Skeletal muscle tissue (tissue), 4 donors: ENCODE data around the gene NKTR. TPM values are rescaled to one million over a fixed set of nuclear protein-coding genes. Genes with fewer than 3 reads are reported as not detected.
"Not testable (repeated sequence)": the region's sequence is repeated elsewhere in the genome, so short reads cannot be mapped to it uniquely, and the experiment has no call there.

Experiments
- H3K27ac ChIP-seq: one replicate; pipeline ENCODE4 v1.7.0; 2013; ENCODE audit warnings: mild to moderate bottlenecking, low read depth, low read length, inconsistent platforms
- H3K27me3 ChIP-seq, 3 donors: one replicate each; pipeline ENCODE4 v1.7.0; 2013; ENCODE audit warnings: low read length in 3 of 3; ENCODE audit not compliant: control insufficient read depth in 3 of 3, insufficient read depth in 3 of 3
- H3K36me3 ChIP-seq, 3 donors: one replicate each; pipeline ENCODE4 v1.7.0; 2013; ENCODE audit warnings: low read length in 3 of 3; ENCODE audit not compliant: control insufficient read depth in 3 of 3, insufficient read depth in 3 of 3
- H3K4me1 ChIP-seq, 3 donors: one replicate each; pipeline ENCODE4 v1.7.0; 2013; ENCODE audit warnings: low read length in 3 of 3, mild to moderate bottlenecking in 3 of 3; ENCODE audit not compliant: control insufficient read depth in 3 of 3, insufficient read depth in 3 of 3
- H3K4me3 ChIP-seq, 3 donors: one replicate each; pipeline ENCODE4 v1.7.0; 2013; ENCODE audit warnings: low read length in 3 of 3
- H3K9ac ChIP-seq, 3 donors: one replicate each; pipeline ENCODE4 v1.7.0; 2013; ENCODE audit warnings: low read length in 3 of 3, mild to moderate bottlenecking in 3 of 3, moderate library complexity in 2 of 3, low read depth in 1 of 3
- H3K9me3 ChIP-seq, 3 donors: one replicate each; pipeline ENCODE4 v1.7.0; 2013; ENCODE audit warnings: low read length in 3 of 3; ENCODE audit not compliant: control insufficient read depth in 3 of 3
- total RNA-seq: library from RNA; depleted of rRNA; stranded (reverse); fragments of >200 nt; gene quantifications from one replicate; pipeline ENCODE4 v1.2.3, GENCODE V29; 2014
- donor health status: Osteomylitis.

The NKTR gene
- total RNA-seq, 1 donor from 2014 or later = 119 TPM

DNA sequence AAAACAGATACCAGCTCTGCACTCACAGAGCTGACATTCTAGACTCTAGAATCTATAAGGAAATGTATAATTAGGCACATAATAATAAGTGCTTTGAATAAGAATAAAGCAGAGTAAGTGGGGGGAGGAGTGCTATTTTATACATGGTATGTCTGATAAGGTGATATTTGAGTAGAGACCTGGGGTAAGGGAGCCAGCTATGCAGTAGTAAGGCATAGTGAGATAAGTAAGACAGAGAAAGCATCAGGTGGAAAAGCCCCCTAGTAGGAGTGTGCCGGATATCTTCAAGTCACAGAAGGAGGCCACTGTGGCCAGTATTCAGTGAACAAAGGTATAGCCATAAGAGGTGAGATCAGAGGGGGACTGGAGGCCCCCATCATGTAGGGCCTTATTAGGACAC lies 6.9 kb upstream of the NKTR start:
- Histone ChIP-seq H3K4me1 (peaks cover 11 to 15% (median 14%) of the 10 kb centered on the region in 3 donors), H3K9me3 (no peaks in the 10 kb centered on the region), H3K27me3 (no peaks in the 10 kb centered on the region), H3K36me3 (peaks cover 0 to 9% (median 7%) of the 10 kb centered on the region in 3 donors), H3K9ac (no peak overlapping the region), H3K27ac (no peak overlapping the region), H3K4me3 (no peak overlapping the region)

DNA sequence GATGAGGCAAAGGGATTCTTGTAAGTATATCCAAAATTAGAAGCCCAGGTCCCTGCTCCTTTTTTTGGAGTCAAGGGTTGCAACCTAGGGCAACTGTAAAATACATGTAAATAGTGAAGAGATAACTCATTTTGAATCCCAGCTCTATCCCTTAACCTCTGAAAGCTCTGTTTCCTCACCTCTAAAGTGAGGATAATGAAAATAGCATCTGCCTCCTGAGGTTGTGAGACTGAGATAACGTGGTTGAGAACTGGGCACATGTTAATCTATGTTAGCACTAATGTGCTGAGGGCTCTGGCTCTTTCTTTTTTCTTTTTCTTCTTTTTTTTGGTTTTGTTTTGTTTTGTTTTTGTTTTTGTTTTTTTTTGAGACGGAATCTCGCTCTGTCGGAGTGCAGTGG lies 4.8 kb upstream of the NKTR start:
- Histone ChIP-seq H3K4me1 (peaks cover 9 to 13% (median 9%) of the 10 kb centered on the region in 3 donors), H3K9ac (no peak overlapping the region), H3K27ac (no peak overlapping the region), H3K9me3 (no peaks in the 10 kb centered on the region), H3K36me3 (peaks cover 0 to 9% (median 7%) of the 10 kb centered on the region in 3 donors), H3K4me3 (no peak overlapping the region), H3K27me3 (no peaks in the 10 kb centered on the region)

DNA sequence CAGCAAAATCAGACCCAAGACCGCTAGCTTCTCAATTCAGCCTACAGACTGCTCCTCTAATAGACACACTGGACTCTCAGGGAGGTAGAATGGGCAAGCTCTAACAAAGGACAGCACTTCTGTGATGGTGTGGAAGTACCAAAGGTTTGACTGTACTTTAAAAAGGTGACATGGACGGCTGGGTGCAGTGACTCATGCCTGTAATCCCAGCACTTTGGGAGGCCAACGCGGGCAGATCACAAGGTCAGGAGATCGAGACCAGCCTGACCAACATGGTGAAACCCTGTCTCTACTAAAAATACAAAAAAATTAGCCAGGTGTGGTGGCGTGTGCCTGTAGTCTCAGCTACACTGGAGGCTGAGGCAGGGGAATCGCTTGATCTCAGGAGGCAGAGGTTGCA lies 3.4 kb upstream of the NKTR start:
- not testable (repeated sequence) for H3K9ac ChIP-seq, H3K9me3 ChIP-seq, H3K27me3 ChIP-seq, H3K27ac ChIP-seq, H3K36me3 ChIP-seq, H3K4me3 ChIP-seq
- H3K4me1 ChIP-seq = peaks cover 7 to 16% (median 10%) of the 10 kb centered on the region in 3 donors

DNA sequence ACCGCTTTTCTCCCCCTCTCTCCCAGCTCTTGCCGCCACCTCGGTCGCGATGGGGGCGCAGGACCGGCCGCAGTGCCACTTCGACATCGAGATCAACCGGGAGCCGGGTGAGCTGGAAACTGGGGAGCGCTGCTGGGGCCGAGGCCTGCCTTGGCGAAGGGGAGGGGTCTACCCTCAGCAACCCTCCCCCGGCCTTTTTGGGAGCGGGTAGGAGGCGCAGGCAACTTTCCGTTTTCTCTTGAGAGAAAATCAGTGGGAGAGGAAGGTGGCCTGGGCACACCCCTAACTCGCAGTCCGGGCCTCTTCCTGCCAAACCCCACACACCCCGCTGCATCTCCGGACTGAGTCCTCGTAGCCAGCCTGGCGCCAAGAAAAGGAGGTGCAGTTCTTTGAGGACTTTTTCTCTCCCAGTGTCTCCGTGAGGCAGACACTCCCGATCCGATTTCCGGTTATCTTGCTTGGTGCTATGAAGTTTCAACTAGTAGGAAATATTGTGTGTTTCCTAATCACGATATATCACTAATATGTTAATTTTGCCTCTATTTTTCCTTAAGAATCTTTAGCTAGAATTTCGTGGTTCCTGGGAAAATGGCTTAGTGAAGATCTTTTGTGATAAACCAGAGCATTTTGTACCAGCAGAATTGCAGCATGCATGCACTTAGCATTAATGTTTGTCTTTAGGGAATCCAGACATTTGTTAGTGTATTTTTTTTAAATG lies 631 bp downstream of the NKTR start:
- Histone ChIP-seq H3K27ac (peak overlapping the region; percentile 86), H3K4me3 (peak overlapping the region; percentile 80 to 99 (median 81)), H3K9me3 (no peaks in the 10 kb centered on the region), H3K4me1 (peaks cover 13 to 27% (median 25%) of the 10 kb centered on the region in 3 donors), H3K36me3 (peaks cover 0 to 5% (median 0%) of the 10 kb centered on the region in 3 donors), H3K9ac (peak overlapping the region; percentile 84 to 99 (median 88)), H3K27me3 (no peaks in the 10 kb centered on the region)

DNA sequence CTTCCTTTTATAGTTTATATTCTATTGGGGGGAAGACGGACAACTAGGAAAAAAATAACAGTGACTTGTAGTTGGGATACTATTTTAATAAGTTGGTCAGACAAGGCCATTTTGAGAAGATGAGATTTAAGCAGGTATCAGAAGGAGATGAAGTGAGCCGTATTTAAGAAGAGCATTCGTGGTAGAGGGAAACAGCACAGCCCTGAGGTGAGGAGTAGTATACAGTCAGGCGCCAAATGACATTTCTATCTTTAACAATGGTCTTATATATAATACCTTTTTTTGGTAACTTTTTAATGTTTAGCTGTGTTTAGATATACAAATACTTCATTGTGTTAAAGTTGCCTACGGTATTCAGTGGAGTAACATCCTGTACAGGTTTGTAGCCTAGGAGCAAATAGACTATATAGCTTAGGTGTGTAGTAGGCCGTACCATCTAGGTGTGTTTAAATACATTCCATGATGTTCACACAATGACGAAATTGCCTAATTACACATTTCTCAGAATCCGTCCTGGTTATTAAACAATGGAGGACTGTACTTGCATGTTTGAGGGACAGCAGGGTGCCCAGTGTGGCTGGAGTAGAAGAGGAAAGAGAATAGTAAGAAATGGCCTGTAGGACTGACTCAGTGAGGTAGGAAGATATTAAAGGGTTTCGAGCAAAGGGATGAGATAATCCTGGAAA lies 1.6 kb downstream of the NKTR start:
- H3K4me3 ChIP-seq = peak overlapping the region; percentile 80 to 99 (median 81)
- peaks cover 13 to 27% (median 25%) of the 10 kb centered on the region in 3 donors for H3K4me1 ChIP-seq
- H3K36me3 ChIP-seq = peaks cover 0 to 5% (median 0%) of the 10 kb centered on the region in 3 donors
- H3K27ac ChIP-seq = peak overlapping the region; percentile 86
- no peaks in the 10 kb centered on the region for H3K27me3 ChIP-seq
- H3K9ac ChIP-seq = peak overlapping the region; percentile 2 to 84 (median 24)
- no peaks in the 10 kb centered on the region for H3K9me3 ChIP-seq

DNA sequence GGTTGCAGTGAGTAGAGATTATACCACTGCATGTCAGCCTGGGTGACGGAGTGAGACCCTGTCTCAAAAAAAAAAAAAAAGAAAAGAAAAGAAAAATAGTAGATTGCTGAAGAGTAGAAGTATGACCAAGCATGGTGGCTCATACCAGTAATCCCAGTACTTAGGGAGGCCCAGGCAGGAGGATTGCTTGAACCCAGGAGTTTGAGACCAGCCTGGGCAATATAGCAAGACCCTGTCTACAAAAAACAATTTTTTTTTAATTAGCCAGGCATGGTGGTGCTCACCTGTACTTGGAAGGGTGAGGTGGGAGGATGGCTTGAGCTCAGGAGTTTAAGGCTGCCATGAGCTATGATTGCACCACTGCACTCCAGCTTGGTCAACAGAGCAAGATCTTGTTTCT lies 2.5 kb downstream of the NKTR start:
- H3K27ac ChIP-seq = no peak overlapping the region
- H3K36me3 ChIP-seq = peaks cover 0 to 5% (median 0%) of the 10 kb centered on the region in 3 donors
- H3K4me1 ChIP-seq = peaks cover 13 to 27% (median 25%) of the 10 kb centered on the region in 3 donors
- H3K9me3 ChIP-seq = no peaks in the 10 kb centered on the region
- no peaks in the 10 kb centered on the region for H3K27me3 ChIP-seq
- no peak overlapping the region for H3K4me3 ChIP-seq
- H3K9ac ChIP-seq = no peak overlapping the region

DNA sequence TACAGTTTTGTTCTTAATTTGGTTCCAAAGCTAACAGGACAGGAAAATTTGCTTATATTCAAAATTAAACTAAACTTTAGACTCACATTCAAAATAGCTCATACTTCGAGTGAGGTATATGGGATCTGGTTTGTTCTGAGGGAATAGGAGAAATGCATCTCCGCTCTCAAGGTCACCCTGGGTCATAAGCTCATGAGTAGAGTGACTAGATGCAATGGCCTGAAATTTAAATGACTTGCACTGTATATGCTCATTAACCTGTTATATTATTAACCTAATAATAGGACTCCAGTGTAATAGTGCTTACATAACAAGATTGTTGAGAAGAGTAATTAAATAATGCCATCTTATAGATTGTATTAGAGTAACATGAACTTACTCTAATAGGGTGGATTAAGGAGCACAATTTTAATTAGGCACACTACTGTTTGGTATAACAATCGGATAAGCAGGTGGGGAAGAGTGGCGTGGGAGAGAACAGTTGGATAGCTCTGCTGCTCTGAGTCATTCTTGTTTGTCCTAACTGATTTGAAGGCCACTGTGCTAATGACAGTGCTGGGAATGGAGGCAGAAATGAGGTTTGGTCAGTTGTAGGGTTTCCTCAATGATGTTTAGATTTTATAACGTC lies 5.2 kb downstream of the NKTR start:
- Histone ChIP-seq H3K9ac (no peak overlapping the region), H3K27me3 (no peaks in the 10 kb centered on the region), H3K4me3 (no peak overlapping the region), H3K4me1 (peaks cover 20 to 37% (median 29%) of the 10 kb centered on the region in 3 donors), H3K9me3 (no peaks in the 10 kb centered on the region), H3K27ac (peak overlapping the region; percentile 20), H3K36me3 (peaks cover 0 to 7% (median 0%) of the 10 kb centered on the region in 3 donors)

DNA sequence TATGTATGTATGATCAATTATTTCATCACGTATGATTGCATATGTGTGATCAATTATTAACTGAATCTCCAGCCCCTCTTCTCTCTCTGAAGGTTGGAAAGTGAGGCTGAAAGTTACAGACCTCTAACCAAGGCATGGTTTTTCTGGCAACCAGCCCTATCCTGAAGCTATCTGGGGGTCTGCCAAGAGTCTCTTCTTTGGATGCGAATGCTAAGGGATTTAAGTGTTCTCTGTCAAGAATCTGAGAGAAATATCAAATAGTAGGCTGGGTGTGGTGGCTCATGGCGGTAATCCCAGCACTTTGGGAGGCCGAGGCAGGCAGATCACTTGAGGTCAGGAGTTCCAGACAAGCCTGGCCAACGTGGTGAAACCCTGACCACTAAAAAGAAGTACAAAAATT lies 8.1 kb downstream of the NKTR start:
- H3K9ac ChIP-seq = no peak overlapping the region
- no peaks in the 10 kb centered on the region for H3K27me3 ChIP-seq
- no peak overlapping the region for H3K4me3 ChIP-seq
- peaks cover 16 to 35% (median 26%) of the 10 kb centered on the region in 3 donors for H3K4me1 ChIP-seq
- H3K9me3 ChIP-seq = no peaks in the 10 kb centered on the region
- peaks cover 0 to 7% (median 0%) of the 10 kb centered on the region in 3 donors for H3K36me3 ChIP-seq
- peak overlapping the region; percentile 26 for H3K27ac ChIP-seq

DNA sequence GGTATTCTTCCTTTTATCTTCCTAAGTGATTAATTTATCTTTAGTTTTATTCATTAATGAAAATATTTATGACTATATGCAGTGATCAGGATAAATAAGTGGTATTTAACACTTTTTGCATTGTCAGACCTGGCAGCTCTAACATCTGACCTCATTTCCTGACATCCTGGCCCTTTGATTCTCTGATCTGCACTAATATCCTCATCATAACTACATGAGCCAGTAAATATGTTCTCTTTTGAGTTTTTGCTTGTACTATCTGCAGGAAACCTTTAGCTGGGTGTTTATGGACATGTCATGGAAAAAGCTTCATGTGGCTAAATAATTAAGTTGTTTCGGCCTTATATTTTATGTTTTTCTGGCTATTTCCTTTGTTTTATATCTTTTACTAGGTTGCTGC lies 10.5 kb downstream of the NKTR start:
- Histone ChIP-seq H3K9me3 (no peaks in the 10 kb centered on the region), H3K36me3 (peaks cover 0 to 2% (median 0%) of the 10 kb centered on the region in 3 donors), H3K4me1 (peaks cover 13 to 31% (median 19%) of the 10 kb centered on the region in 3 donors), H3K27me3 (no peaks in the 10 kb centered on the region), H3K9ac (no peak overlapping the region), H3K4me3 (no peak overlapping the region), H3K27ac (peak overlapping the region; percentile 26)
